ENCODE results near the gene THOP1.

Gene THOP1

DNA sequence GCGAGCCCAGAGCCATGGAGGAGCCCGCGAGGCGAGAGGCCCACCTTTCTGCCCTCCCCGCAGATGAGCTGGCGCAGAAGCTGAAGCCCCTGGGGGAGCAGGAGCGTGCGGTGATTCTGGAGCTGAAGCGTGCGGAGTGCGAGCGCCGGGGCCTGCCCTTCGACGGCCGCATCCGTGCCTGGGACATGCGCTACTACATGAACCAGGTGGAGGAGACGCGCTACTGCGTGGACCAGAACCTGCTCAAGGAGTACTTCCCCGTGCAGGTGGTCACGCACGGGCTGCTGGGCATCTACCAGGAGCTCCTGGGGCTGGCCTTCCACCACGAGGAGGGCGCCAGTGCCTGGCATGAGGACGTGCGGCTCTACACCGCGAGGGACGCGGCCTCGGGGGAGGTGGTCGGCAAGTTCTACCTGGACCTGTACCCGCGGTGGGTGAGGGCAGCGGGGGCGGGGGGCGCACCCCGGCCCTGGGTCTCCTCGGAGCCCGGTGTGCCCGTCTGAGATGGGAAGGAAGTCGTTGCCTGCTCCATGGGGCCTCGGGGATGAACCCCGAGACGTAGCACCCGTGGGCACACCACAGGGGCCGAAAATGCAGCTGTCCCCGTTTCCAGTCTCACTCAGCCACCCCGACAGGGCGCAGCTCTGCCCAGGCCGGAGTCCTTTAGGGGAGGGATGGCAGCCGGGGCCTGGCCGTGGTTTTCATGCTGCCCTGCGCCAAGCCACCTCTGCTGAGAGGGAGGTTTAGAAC, 22.3 kb downstream of the THOP1 start:
- TF ChIP-seq, protein P1, sequence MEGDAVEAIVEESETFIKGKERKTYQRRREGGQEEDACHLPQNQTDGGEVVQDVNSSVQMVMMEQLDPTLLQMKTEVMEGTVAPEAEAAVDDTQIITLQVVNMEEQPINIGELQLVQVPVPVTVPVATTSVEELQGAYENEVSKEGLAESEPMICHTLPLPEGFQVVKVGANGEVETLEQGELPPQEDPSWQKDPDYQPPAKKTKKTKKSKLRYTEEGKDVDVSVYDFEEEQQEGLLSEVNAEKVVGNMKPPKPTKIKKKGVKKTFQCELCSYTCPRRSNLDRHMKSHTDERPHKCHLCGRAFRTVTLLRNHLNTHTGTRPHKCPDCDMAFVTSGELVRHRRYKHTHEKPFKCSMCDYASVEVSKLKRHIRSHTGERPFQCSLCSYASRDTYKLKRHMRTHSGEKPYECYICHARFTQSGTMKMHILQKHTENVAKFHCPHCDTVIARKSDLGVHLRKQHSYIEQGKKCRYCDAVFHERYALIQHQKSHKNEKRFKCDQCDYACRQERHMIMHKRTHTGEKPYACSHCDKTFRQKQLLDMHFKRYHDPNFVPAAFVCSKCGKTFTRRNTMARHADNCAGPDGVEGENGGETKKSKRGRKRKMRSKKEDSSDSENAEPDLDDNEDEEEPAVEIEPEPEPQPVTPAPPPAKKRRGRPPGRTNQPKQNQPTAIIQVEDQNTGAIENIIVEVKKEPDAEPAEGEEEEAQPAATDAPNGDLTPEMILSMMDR (IDR thresholded peaks at IDR 0.05; ENCODE audit: low read depth, low read length): no peak
- Histone ChIP-seq H3K4me1 (no peaks in the 10 kb centered on the region), H3K4me3 (ENCODE audit: low read depth, low read length) (no peak overlapping the region), H3K36me3 (peaks cover 88% of the 10 kb centered on the region), H3K27me3 (no peaks in the 10 kb centered on the region), H3K9me3 (no peaks in the 10 kb centered on the region)
- no peak for DNase-seq

DNA sequence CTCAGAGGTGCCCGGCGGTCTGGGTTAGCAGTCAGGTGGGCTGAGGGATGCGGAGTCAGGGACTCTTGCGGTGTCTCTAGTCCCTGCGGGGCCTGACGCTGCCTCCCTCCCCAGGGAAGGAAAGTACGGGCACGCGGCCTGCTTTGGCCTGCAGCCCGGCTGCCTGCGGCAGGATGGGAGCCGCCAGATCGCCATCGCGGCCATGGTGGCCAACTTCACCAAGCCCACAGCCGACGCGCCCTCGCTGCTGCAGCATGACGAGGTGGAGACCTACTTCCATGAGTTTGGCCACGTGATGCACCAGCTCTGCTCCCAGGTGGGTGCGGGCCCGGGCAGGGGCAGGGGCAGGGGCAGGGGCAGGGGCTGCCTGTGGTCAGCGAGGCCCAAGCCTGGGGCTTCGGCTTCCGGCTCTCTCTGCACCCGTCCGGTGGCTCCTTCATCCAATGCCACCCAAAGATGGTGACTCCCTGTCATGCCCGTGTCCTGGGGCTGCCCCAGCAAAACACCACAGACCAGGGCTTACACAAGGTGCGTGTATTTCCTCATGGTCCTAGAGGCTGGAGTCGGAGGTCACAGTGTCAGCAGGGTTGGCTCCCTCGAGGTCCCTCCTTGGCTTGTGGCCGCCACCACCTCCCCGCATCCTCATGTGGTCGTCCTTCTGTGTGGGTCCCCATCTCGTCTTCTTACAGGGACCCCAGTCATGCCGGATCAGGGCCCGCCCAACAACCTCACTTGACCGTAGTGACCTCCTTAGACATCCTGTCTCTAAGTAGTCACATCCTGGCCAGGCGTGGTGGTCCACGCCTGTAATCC, 23.0 kb downstream of the THOP1 start:
- Histone ChIP-seq H3K36me3 (peaks cover 86% of the 10 kb centered on the region), H3K4me1 (no peaks in the 10 kb centered on the region), H3K4me3 (ENCODE audit: low read depth, low read length) (no peak overlapping the region), H3K9me3 (no peaks in the 10 kb centered on the region), H3K27me3 (no peaks in the 10 kb centered on the region)
- TF ChIP-seq, protein P1 (IDR thresholded peaks at IDR 0.05; ENCODE audit: low read depth, low read length): no peak
- no peak for DNase-seq

DNA sequence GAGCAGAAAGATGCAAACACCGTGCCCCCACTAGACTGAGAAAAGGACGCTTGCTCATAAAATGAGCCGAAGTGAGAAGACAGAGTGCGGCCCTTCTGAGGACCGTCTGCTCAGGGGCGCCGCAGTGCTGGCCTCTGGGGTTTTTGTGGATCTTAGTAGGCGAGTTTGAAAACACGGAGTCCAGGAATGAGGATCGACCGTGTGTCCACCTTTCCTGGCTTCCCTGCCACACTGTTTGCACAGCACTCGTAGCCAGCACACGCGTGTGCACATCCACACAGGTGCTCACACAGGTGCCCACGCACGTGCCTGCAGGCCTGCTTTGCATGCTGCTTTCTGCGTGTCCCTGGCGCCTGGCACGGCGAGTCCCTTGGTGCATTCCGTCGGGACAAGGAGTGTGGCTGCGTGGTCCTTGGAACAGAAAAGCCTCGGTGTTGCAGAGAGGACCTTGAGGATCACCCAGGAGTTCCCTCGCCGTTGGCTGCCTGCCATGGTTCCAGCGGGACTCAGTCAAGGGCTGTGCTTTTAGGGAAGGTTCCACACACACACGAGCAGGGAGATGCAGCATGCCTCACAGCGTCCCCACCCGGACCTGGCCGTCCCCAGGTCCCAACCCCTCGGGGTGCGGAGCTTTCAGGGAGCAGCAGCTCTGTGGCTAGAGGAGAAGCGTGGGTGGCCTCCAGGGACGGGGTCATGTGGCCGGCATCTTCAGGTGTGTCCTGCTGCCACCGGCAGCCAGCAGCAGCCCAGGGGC, 24.3 kb downstream of the THOP1 start:
- peaks cover 83% of the 10 kb centered on the region for H3K36me3 ChIP-seq
- no peaks in the 10 kb centered on the region for H3K27me3 ChIP-seq
- H3K4me3 ChIP-seq (ENCODE audit: low read depth, low read length): no peak overlapping the region
- no peak for DNase-seq
- no peaks in the 10 kb centered on the region for H3K4me1 ChIP-seq
- no peaks in the 10 kb centered on the region for H3K9me3 ChIP-seq
- TF ChIP-seq, protein P1 (IDR thresholded peaks at IDR 0.05; ENCODE audit: low read depth, low read length): no peak

DNA sequence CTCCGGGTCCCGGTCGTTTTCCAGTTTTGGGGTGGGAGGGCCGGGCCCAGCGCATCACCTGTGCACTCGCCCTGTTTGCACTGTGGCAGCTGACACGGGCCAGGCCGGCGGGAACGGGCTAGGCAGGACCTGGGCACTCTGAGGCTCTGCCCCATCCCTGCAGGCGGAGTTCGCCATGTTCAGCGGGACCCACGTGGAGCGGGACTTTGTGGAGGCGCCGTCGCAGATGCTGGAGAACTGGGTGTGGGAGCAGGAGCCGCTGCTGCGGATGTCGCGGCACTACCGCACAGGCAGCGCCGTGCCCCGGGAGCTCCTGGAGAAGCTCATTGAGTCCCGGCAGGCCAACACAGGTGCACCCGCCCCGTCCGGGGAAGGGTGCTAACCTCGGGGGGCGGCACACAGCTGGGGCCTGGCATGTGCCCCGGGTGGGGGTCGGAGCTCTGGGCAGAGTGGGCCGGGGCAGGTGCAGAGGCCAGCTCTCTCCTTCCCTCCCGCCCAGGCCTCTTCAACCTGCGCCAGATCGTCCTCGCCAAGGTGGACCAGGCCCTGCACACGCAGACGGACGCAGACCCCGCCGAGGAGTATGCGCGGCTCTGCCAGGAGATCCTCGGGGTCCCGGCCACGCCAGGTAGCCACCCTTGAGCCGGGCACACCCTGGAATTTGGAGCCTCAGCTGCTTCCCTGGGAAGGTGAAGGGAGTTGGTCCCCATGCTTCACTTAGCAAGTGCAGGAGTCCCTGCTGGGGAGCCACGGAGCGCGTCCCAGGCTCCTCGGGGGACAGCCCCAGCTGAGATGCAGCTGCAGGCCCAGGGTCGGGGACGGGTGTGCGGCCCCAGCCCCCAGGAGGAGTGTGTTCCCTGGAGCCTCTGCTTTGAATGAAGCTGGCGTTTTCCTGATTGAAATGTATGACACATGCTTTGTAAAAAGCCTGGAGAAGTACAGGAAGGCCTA, 25.1 kb downstream of the THOP1 start:
- no peaks in the 10 kb centered on the region for H3K27me3 ChIP-seq
- peaks cover 77% of the 10 kb centered on the region for H3K36me3 ChIP-seq
- no peaks in the 10 kb centered on the region for H3K4me1 ChIP-seq
- no peak overlapping the region for H3K4me3 ChIP-seq (ENCODE audit: low read depth, low read length)
- H3K9me3 ChIP-seq: no peaks in the 10 kb centered on the region
- TF ChIP-seq, protein P1 (IDR thresholded peaks at IDR 0.05; ENCODE audit: low read depth, low read length): no peak
- no peak for DNase-seq

DNA sequence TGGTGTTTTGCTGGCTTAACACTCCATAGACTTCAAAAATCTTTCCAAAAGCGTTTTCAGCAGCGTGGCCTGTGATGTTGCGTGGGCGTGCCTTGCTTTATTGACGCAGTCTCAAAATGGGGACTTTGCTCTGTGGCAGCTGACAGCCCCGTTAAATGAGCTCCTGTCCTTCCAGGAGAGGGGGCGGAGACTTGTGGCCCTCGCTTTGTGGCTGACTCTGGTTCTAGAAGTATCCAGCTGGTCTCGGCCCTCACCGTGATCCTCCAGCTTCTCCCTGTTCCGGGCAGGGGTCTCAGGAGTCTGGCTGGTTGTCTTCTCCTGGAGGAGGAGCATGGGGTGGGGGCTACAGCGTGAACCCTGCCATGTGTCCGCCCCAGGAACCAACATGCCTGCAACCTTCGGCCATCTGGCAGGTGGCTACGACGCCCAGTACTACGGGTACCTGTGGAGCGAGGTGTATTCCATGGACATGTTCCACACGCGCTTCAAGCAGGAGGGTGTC, 26.0 kb downstream of the THOP1 start:
- DNase-seq: no peak
- Histone ChIP-seq H3K4me3 (ENCODE audit: low read depth, low read length) (no peak overlapping the region), H3K36me3 (peaks cover 72% of the 10 kb centered on the region), H3K27me3 (no peaks in the 10 kb centered on the region), H3K9me3 (no peaks in the 10 kb centered on the region), H3K4me1 (no peaks in the 10 kb centered on the region)
- TF ChIP-seq, protein P1 (IDR thresholded peaks at IDR 0.05; ENCODE audit: low read depth, low read length): no peak

Measured in BE2C (cell line).